ENCODE results near the gene SMC2. TPM values are rescaled to one million over a fixed set of nuclear protein-coding genes. Genes with fewer than 3 reads are reported as not detected.

Gene SMC2
- total RNA-seq, 1 experiment from 2014 or later, result 36.4 TPM

DNA sequence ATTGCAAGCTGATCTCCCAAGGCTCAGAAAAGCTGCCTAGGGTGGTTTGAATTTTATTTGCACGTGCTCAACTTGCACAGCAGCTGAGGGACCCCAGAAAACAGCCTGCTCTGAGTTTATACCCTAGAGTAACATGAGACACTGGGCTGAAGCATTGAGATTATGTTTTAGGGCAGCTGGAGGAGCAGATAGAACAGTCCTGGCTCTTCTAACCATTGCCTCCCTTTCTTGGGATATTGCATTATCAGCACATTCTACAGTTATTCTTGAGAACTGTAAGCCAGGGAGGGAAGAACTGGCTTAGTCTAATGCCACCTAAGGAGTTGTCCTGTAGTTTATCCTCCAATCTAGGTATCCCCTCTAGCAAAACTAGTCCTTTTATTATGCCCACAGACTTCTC lies 10.3 kb downstream of the SMC2 start:
- Mint-ChIP-seq H3K4me3 (ENCODE audit: unreplicated experiment) (no peak overlapping the region), H3K27ac (ENCODE audit: unreplicated experiment) (no peak overlapping the region), H3K27me3 (ENCODE audit: insufficient read depth, unreplicated experiment) (no peaks in the 10 kb centered on the region), H3K4me1 (ENCODE audit: low read depth, unreplicated experiment) (no peaks in the 10 kb centered on the region), H3K9me3 (ENCODE audit: unreplicated experiment) (no peaks in the 10 kb centered on the region), H3K36me3 (ENCODE audit: insufficient read depth, unreplicated experiment) (peaks cover 26% of the 10 kb centered on the region)
- DNase-seq, result no peak
- Histone ChIP-seq H3K9me3 (no peaks in the 10 kb centered on the region), H3K27me3 (replicated peaks; ENCODE audit: control insufficient read depth, insufficient read depth, low read length) (no peaks in the 10 kb centered on the region), H3K36me3 (ENCODE audit: control insufficient read depth, insufficient read depth, low read length) (no peaks in the 10 kb centered on the region; the same call in 1 of the 2 replicates), H3K4me3 (ENCODE audit: low read depth, low read length) (no peak overlapping the region), H3K4me1 (no peaks in the 10 kb centered on the region)
- intact Hi-C loops (cut with micrococcal nuclease; ENCODE audit: unreplicated experiment), result no loop called here
- POLR2A ChIA-PET, result no interaction called here
- CTCF ChIA-PET, result no interaction called here
- TF ChIP-seq, protein P1, sequence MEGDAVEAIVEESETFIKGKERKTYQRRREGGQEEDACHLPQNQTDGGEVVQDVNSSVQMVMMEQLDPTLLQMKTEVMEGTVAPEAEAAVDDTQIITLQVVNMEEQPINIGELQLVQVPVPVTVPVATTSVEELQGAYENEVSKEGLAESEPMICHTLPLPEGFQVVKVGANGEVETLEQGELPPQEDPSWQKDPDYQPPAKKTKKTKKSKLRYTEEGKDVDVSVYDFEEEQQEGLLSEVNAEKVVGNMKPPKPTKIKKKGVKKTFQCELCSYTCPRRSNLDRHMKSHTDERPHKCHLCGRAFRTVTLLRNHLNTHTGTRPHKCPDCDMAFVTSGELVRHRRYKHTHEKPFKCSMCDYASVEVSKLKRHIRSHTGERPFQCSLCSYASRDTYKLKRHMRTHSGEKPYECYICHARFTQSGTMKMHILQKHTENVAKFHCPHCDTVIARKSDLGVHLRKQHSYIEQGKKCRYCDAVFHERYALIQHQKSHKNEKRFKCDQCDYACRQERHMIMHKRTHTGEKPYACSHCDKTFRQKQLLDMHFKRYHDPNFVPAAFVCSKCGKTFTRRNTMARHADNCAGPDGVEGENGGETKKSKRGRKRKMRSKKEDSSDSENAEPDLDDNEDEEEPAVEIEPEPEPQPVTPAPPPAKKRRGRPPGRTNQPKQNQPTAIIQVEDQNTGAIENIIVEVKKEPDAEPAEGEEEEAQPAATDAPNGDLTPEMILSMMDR (IDR thresholded peaks at IDR 0.05; ENCODE audit: insufficient read depth in 1 of 2, low read depth in 1 of 2, low read length in 1 of 2, severe bottlenecking in 1 of 2, unreplicated experiment in 1 of 2), result no peak
- no TSS peak for BruUV-seq (replicated peaks)

DNA sequence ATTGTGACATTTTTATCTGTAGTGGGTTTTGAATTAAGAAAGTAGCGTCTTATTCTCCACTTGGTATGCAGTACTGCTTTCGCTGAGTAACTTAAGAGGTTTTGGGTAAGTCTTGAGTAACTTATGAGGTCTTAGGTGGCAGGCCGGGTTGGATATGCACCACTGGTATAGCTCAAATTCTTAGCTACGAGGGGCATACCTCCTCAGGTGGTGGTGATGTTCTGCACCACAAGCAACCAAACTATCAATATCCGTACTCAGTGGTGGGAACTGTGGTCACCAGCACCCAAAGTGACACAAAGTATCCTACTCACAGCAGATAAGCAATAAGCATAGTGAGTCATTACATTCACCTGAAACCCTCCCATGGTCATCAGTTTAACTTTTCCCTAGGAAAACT lies 13.7 kb downstream of the SMC2 start:
- Mint-ChIP-seq H3K4me1 (ENCODE audit: low read depth, unreplicated experiment) (no peaks in the 10 kb centered on the region), H3K9me3 (ENCODE audit: unreplicated experiment) (no peaks in the 10 kb centered on the region), H3K27me3 (ENCODE audit: insufficient read depth, unreplicated experiment) (no peaks in the 10 kb centered on the region), H3K27ac (ENCODE audit: unreplicated experiment) (no peak overlapping the region), H3K36me3 (ENCODE audit: insufficient read depth, unreplicated experiment) (peaks cover 21% of the 10 kb centered on the region), H3K4me3 (ENCODE audit: unreplicated experiment) (no peak overlapping the region)
- Histone ChIP-seq H3K4me3 (ENCODE audit: low read depth, low read length) (no peak overlapping the region), H3K4me1 (no peaks in the 10 kb centered on the region), H3K9me3 (no peaks in the 10 kb centered on the region), H3K27me3 (replicated peaks; ENCODE audit: control insufficient read depth, insufficient read depth, low read length) (no peaks in the 10 kb centered on the region), H3K36me3 (ENCODE audit: control insufficient read depth, insufficient read depth, low read length) (no peaks in the 10 kb centered on the region; the same call in 1 of the 2 replicates)
- intact Hi-C loops (cut with micrococcal nuclease; ENCODE audit: unreplicated experiment), result no loop called here
- ChIA-PET POLR2A (no interaction called here), CTCF (no interaction called here)
- no peak for DNase-seq
- TF ChIP-seq, protein P1 (IDR thresholded peaks at IDR 0.05; ENCODE audit: insufficient read depth in 1 of 2, low read depth in 1 of 2, low read length in 1 of 2, severe bottlenecking in 1 of 2, unreplicated experiment in 1 of 2), result no peak
- BruUV-seq (replicated peaks), result no TSS peak

DNA sequence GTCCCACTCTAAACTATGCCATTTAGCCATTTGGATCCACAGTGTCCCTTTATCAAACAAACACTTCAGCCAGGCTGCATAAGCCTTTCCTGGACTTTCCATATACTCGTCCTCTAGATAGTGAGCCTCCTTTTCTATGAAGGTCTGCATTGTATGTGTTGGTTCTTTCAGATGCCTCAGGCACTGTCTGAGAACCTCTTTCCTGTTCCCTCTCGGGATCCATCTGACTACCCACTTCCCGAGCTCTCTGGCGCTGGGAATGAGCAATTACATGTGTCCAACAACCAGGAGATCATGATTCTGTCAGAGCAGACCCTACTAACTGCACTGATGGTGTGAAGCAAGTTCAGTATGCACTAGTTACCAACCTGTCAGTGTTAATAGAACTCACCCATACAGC lies 14.2 kb downstream of the SMC2 start:
- no peaks in the 10 kb centered on the region for H3K9me3 Mint-ChIP-seq (ENCODE audit: unreplicated experiment)
- H3K4me3 ChIP-seq (ENCODE audit: low read depth, low read length), result no peak overlapping the region
- H3K4me3 Mint-ChIP-seq (ENCODE audit: unreplicated experiment), result no peak overlapping the region
- no peak overlapping the region for H3K27ac Mint-ChIP-seq (ENCODE audit: unreplicated experiment)
- ChIA-PET CTCF (no interaction called here), POLR2A (no interaction called here)
- H3K27me3 Mint-ChIP-seq (ENCODE audit: insufficient read depth, unreplicated experiment), result no peaks in the 10 kb centered on the region
- DNase-seq, result no peak
- no peaks in the 10 kb centered on the region for H3K4me1 Mint-ChIP-seq (ENCODE audit: low read depth, unreplicated experiment)
- H3K36me3 ChIP-seq (ENCODE audit: control insufficient read depth, insufficient read depth, low read length), result no peaks in the 10 kb centered on the region; the same call in 1 of the 2 replicates
- no peaks in the 10 kb centered on the region for H3K27me3 ChIP-seq (replicated peaks; ENCODE audit: control insufficient read depth, insufficient read depth, low read length)
- BruUV-seq (replicated peaks), result no TSS peak
- H3K36me3 Mint-ChIP-seq (ENCODE audit: insufficient read depth, unreplicated experiment), result peaks cover 18% of the 10 kb centered on the region
- no peaks in the 10 kb centered on the region for H3K4me1 ChIP-seq
- H3K9me3 ChIP-seq, result no peaks in the 10 kb centered on the region
- TF ChIP-seq, protein P1 (IDR thresholded peaks at IDR 0.05; ENCODE audit: insufficient read depth in 1 of 2, low read depth in 1 of 2, low read length in 1 of 2, severe bottlenecking in 1 of 2, unreplicated experiment in 1 of 2), result no peak
- intact Hi-C loops (cut with micrococcal nuclease; ENCODE audit: unreplicated experiment), result no loop called here

Data from Caco-2 (cell line).